Hepatocyte (in vitro differentiated cells): ENCODE data around the gene GRM4. TPM values are rescaled to one million over a fixed set of nuclear protein-coding genes. Genes with fewer than 3 reads are reported as not detected.
"Not testable (repeated sequence)": the region's sequence is repeated elsewhere in the genome, so short reads cannot be mapped to it uniquely, and the experiment has no call there.

ENCODE experiments used
- DNase-seq: peaks from one replicate; pipeline ENCODE4 v3.0.0-alpha.2; 2016; ENCODE audit warnings: low spot score
- H2AFZ ChIP-seq: fragments of 200-600 bp; sonication (generic); 2 replicates; pipeline ENCODE4 v1.6.0; 2016; ENCODE audit warnings: antibody characterized with exemption, mild to moderate bottlenecking
- H3K27ac ChIP-seq: fragments of 200-600 bp; sonication (generic); 2 replicates; pipeline ENCODE4 v1.5.1; 2016; ENCODE audit warnings: mild to moderate bottlenecking
- H3K27me3 ChIP-seq: fragments of 200-600 bp; sonication (generic); 2 replicates; pipeline ENCODE4 v1.6.1; 2016
- H3K36me3 ChIP-seq: fragments of 200-600 bp; sonication (generic); replicated peaks from 2 replicates; pipeline ENCODE4 v1.5.1; 2016; ENCODE audit warnings: low read depth; ENCODE audit not compliant: insufficient read depth
- H3K4me1 ChIP-seq: fragments of 200-600 bp; sonication (generic); 2 replicates; pipeline ENCODE4 v1.5.1; 2016; ENCODE audit warnings: mild to moderate bottlenecking, moderate library complexity; ENCODE audit not compliant: insufficient read depth
- H3K4me2 ChIP-seq: fragments of 200-600 bp; sonication (generic); 2 replicates; pipeline ENCODE4 v1.6.0; 2016
- H3K4me3 ChIP-seq: fragments of 200-600 bp; sonication (generic); 2 replicates; pipeline ENCODE4 v1.5.1; 2016; ENCODE audit warnings: mild to moderate bottlenecking
- H3K79me2 ChIP-seq: fragments of 200-600 bp; sonication (generic); 2 replicates; pipeline ENCODE4 v1.6.0; 2017; ENCODE audit warnings: mild to moderate bottlenecking
- H3K9me2 ChIP-seq: fragments of 200-600 bp; sonication (generic); replicated peaks from 2 replicates; pipeline ENCODE4 v1.6.0; 2017; ENCODE audit warnings: mild to moderate bottlenecking; ENCODE audit not compliant: insufficient read depth
- H3K9me3 ChIP-seq: fragments of 200-600 bp; sonication (generic); 2 replicates; pipeline ENCODE4 v1.5.1; 2016; ENCODE audit warnings: low read depth, mild to moderate bottlenecking
- H4K20me1 ChIP-seq: fragments of 200-600 bp; sonication (generic); 2 replicates; pipeline ENCODE4 v1.6.0; 2016; ENCODE audit warnings: mild to moderate bottlenecking; ENCODE audit not compliant: insufficient read depth, poor library complexity, severe bottlenecking
- EZH2 ChIP-seq: fragments of 200-600 bp; sonication (generic); IDR thresholded peaks from 2 replicates; pipeline ENCODE4 v1.6.1; 2016; ENCODE audit warnings: antibody characterized with exemption, mild to moderate bottlenecking, borderline replicate concordance
- EZH2phosphoT487 ChIP-seq: fragments of 200-600 bp; sonication (generic); IDR thresholded peaks from one replicate; pipeline ENCODE4 v1.6.1; 2018; ENCODE audit warnings: antibody characterized with exemption, mild to moderate bottlenecking, low read depth, moderate library complexity; ENCODE audit not compliant: unreplicated experiment, severe bottlenecking
- WGBS: methylation state at CpG from one replicate; pipeline ENCODE4 v1.1.6; 2016; ENCODE audit warnings: low lambda C conversion rate; ENCODE audit errors: missing lambda C conversion rate; 5-methylcytosine and 5-hydroxymethylcytosine counted together
- polyA plus RNA-seq: library from polyadenylated mRNA; unstranded; fragments of >200 nt; fragmentation: Nextera tagmentation; extraction: Ambion mirVana; gene quantifications from 2 replicates; pipeline ENCODE4 v1.2.1, GENCODE V29; 2016
- total RNA-seq: library from RNA; depleted of rRNA; stranded (reverse); fragments of >200 nt; gene quantifications from 2 replicates; pipeline ENCODE4 v1.2.3, GENCODE V29; 2014
- TF ChIP-seq, protein P1 (sequence below): fragments of 200-600 bp; sonication (generic); IDR thresholded peaks from 2 replicates; pipeline ENCODE4 v1.5.1; 2016; ENCODE audit warnings: antibody characterized with exemption, mild to moderate bottlenecking; ENCODE audit not compliant: poor library complexity

GRM4 gene
- total and polyA plus RNA-seq, 2 experiments from 2014 or later, result 0.03 TPM; not detected in 1

DNA sequence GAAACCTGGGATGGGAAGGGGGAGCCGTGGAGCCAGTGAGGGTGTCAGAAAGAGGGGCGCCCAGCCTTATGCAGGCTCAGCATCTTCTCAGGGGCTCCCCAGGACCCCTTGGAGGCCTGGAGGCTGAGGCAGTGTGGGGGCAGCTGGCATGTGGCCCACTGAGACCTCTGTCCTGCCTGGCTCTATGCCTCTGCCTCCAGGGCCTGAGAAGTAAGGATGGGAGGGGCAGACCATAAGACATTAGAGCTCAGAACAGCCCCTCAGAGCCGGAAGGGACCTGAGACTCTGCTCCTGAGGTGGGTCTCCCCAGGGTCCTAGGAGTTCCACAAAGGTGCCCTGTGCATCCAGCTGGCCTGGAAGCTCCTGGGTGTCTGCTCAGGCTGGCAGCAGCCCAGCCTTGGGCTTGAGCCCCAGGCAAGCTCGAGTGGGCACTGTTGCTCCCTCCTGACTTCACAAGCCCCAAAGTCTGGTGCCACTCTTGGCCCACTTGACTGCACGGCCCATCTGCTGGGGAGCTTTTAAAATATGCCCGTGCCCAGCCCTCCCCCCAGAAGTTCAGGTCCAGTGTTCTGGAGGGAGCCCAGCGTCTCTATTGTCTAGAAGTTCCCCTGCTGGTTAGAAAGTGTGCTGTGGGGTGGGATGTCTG, 126.8 kb downstream of the GRM4 start:
- Histone ChIP-seq H4K20me1 (no peaks in the 10 kb centered on the region), H3K79me2 (no peaks in the 10 kb centered on the region), H2AFZ (no peak overlapping the region), H3K9me2 (no peaks in the 10 kb centered on the region), H3K4me1 (no peaks in the 10 kb centered on the region), H3K4me2 (no peak overlapping the region), H3K36me3 (no peaks in the 10 kb centered on the region), H3K4me3 (no peak overlapping the region), H3K27me3 (no peaks in the 10 kb centered on the region), H3K27ac (no peak overlapping the region), H3K9me3 (no peaks in the 10 kb centered on the region)
- WGBS, result 73% methylated on average over 7 of the region's 7 CpGs
- DNase-seq, result no peak
- TF ChIP-seq EZH2phosphoT487, result no peak
- TF ChIP-seq, protein P1, sequence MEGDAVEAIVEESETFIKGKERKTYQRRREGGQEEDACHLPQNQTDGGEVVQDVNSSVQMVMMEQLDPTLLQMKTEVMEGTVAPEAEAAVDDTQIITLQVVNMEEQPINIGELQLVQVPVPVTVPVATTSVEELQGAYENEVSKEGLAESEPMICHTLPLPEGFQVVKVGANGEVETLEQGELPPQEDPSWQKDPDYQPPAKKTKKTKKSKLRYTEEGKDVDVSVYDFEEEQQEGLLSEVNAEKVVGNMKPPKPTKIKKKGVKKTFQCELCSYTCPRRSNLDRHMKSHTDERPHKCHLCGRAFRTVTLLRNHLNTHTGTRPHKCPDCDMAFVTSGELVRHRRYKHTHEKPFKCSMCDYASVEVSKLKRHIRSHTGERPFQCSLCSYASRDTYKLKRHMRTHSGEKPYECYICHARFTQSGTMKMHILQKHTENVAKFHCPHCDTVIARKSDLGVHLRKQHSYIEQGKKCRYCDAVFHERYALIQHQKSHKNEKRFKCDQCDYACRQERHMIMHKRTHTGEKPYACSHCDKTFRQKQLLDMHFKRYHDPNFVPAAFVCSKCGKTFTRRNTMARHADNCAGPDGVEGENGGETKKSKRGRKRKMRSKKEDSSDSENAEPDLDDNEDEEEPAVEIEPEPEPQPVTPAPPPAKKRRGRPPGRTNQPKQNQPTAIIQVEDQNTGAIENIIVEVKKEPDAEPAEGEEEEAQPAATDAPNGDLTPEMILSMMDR, result no peak
- no peak for TF ChIP-seq EZH2

DNA sequence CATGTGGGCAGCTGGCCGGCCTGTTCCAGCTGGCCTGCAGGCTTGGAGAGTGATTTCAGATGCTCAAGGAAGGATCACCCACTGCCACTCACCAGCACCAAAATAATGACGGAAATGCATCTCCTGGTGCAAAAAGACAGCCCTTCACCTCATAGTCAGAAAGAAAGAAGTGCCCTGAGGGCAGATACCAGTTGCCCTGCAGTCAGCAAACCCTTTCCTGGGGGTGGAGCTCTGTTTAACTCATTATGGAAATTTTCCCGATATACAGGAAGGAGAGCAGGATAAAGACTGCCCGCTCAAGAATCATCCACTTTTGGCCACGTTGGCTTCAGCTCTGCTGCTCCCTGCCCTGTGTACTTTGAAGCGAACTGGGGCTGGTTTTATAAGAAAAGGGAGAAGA, 127.9 kb downstream of the GRM4 start:
- Histone ChIP-seq H3K27ac (no peak overlapping the region), H2AFZ (no peak overlapping the region), H3K27me3 (no peaks in the 10 kb centered on the region), H3K9me2 (no peaks in the 10 kb centered on the region), H3K4me2 (no peak overlapping the region), H3K36me3 (no peaks in the 10 kb centered on the region), H3K4me3 (no peak overlapping the region), H3K9me3 (no peaks in the 10 kb centered on the region), H4K20me1 (no peaks in the 10 kb centered on the region), H3K79me2 (no peaks in the 10 kb centered on the region), H3K4me1 (no peaks in the 10 kb centered on the region)
- DNase-seq, result no peak
- WGBS, result 87% methylated on average over 6 of the region's 6 CpGs
- TF ChIP-seq EZH2phosphoT487 (no peak), EZH2 (no peak)
- TF ChIP-seq, protein P1, result no peak

DNA sequence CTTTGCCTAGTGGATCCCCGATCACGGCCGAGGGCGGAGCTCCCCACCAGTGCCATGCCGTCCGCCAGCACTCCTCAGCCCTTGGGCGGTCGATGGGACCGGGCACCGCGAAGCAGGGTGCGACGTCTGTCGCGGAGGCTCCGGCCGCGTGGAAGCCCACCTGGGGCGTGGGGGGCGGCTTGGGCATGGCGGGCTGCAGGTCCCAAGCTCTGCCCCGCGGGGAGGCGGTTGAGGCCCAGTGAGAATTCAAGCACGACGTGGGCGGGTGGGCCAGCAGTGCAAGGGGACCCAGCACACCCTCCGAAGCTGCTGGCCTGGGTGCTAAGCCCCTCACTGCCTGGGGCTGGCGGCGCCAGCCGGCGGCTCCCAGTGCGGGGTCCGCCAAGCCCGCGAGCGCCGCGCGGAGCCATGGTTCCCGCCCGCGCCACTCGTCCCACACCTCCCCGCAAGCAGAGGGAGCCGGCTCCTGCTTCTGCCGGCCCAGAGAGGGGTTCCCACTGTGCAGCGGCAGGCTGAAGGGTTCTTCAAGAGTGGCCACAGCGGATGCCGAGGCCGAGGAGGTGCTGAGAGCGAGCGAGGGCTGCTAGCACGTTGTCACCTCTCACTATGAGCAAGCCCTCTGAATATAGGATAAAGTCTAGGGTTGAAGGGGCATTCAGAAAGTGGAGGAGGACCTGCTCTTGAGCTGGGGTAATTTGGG, 128.6 kb downstream of the GRM4 start:
- Histone ChIP-seq H3K27me3 (no peaks in the 10 kb centered on the region), H3K4me1 (no peaks in the 10 kb centered on the region), H3K9me3 (no peaks in the 10 kb centered on the region), H3K79me2 (no peaks in the 10 kb centered on the region), H2AFZ (no peak overlapping the region), H3K27ac (no peak overlapping the region), H3K9me2 (no peaks in the 10 kb centered on the region), H3K4me3 (no peak overlapping the region), H4K20me1 (no peaks in the 10 kb centered on the region), H3K4me2 (no peak overlapping the region), H3K36me3 (no peaks in the 10 kb centered on the region)
- no peak for DNase-seq
- no peak for TF ChIP-seq EZH2phosphoT487
- no peak for TF ChIP-seq EZH2
- TF ChIP-seq, protein P1, result no peak
- WGBS, result 98% methylated on average over 46 of the region's 54 CpGs

DNA sequence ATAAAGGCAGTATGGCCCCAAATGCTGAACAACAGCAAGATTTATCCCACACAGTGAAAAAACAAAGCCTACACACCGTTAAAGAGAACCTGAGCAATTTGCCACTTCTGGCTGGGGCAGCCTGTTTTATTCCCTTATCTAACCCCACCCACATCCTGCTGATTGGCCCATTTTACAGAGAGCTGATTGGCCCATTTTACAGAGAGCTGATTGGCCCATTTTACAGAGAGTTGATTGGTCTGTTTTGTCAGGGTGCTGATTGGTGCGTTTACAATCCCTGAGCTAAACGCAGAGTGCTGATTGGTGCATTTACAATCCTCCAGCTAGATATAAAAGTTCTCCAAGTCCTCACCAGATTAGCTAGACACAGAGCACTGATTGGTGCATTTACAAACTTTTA, 129.3 kb downstream of the GRM4 start:
- H3K27ac ChIP-seq, H3K9me3 ChIP-seq, H3K27me3 ChIP-seq, H3K36me3 ChIP-seq, H4K20me1 ChIP-seq, H3K4me1 ChIP-seq, H3K9me2 ChIP-seq, H3K79me2 ChIP-seq, H3K4me3 ChIP-seq, H3K4me2 ChIP-seq, DNase-seq, H2AFZ ChIP-seq: not testable (repeated sequence)
- 93% methylated on average over 3 of the region's 3 CpGs for WGBS
